GM21381 (cell line): ENCODE results near the gene HSD3B1.
"Not testable (repeated sequence)": the region's sequence is repeated elsewhere in the genome, so short reads cannot be mapped to it uniquely, and the experiment has no call there.

Source experiments
- ATAC-seq: cut with Tn5 transposase; IDR thresholded peaks from one replicate; pipeline ENCODE4 v1.9.1; 2021; ENCODE audit warnings: mild to moderate bottlenecking, moderate library complexity; ENCODE audit not compliant: unreplicated experiment

Gene HSD3B1

GRCh38 chr1:119489201-119489600 lies 17.8 kb upstream of the HSD3B1 start:
- no peak for ATAC-seq

GRCh38 chr1:119490925-119491324 lies 16.1 kb upstream of the HSD3B1 start:
- ATAC-seq: no peak

GRCh38 chr1:119492763-119493162 lies 14.2 kb upstream of the HSD3B1 start:
- ATAC-seq: no peak

- ATAC-seq: no peak
Observed at GRCh38 chr1:119504831-119505230, 2.2 kb upstream of the HSD3B1 start.

GRCh38 chr1:119510046-119510445 lies 3.0 kb downstream of the HSD3B1 start:
- ATAC-seq: no peak

- no peak for ATAC-seq
Observed at GRCh38 chr1:119515221-119515620, 8.2 kb downstream of the HSD3B1 start.

- ATAC-seq: no peak
Observed at GRCh38 chr1:119516247-119516646, 9.2 kb downstream of the HSD3B1 start.

GRCh38 chr1:119516680-119517079 lies 9.7 kb downstream of the HSD3B1 start:
- no peak for ATAC-seq

- not testable (repeated sequence) for ATAC-seq
Observed at GRCh38 chr1:119517667-119518066, 10.7 kb downstream of the HSD3B1 start.

- no peak for ATAC-seq
Observed at GRCh38 chr1:119531606-119532323, 24.8 kb downstream of the HSD3B1 start.

GRCh38 chr1:119532324-119532910 lies 25.4 kb downstream of the HSD3B1 start:
- no peak for ATAC-seq

GRCh38 chr1:119535381-119535780 lies 28.4 kb downstream of the HSD3B1 start:
- ATAC-seq: no peak

- ATAC-seq: no peak
Observed at GRCh38 chr1:119537966-119538365, 31.0 kb downstream of the HSD3B1 start.

GRCh38 chr1:119539636-119540035 lies 32.6 kb downstream of the HSD3B1 start:
- ATAC-seq: no peak

GRCh38 chr1:119541389-119541788 lies 34.4 kb downstream of the HSD3B1 start:
- ATAC-seq: no peak

GRCh38 chr1:119542492-119542946 lies 35.5 kb downstream of the HSD3B1 start:
- ATAC-seq: no peak

GRCh38 chr1:119544165-119544762 lies 37.3 kb downstream of the HSD3B1 start:
- no peak for ATAC-seq

GRCh38 chr1:119546641-119547040 lies 39.6 kb downstream of the HSD3B1 start:
- no peak for ATAC-seq

GRCh38 chr1:119547306-119547705 lies 40.3 kb downstream of the HSD3B1 start:
- ATAC-seq: no peak

GRCh38 chr1:119547805-119548204 lies 40.8 kb downstream of the HSD3B1 start:
- ATAC-seq: no peak

GRCh38 chr1:119549719-119550132 lies 42.7 kb downstream of the HSD3B1 start:
- ATAC-seq: no peak

- ATAC-seq: no peak
Observed at GRCh38 chr1:119550381-119550780, 43.4 kb downstream of the HSD3B1 start.
